NCI-H526 (cell line): ENCODE measurements around the gene TMIGD1.

Source experiments
- DNase-seq, 2 experiments: peaks; one replicate each; lab custom pipeline; 2025; lab: John Stamatoyannopoulos, UW

Gene TMIGD1

DNA sequence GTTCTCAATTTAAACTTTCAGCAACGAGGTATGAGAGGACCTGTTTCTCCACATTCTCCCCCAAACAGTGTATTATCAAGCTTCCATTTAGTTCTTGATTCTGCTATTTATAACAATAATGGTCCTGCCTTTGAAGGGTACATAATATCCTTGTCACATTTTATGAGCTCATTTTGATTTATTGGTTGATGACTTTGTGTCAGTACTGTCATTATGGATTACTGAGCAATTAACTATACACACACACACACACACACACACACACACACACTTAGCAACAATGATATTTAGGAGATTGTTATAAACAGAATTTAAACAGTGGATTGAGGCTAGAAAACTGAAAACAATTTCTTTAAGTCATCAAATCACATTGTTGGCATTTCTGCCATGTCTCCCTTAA lies 7.0 kb downstream of the TMIGD1 start:
- no peak for DNase-seq

- DNase-seq = no peak
Measured at GRCh38 chr17:30324723-30325122, 9.1 kb downstream of the TMIGD1 start.

GRCh38 chr17:30323895-30324319 lies 9.9 kb downstream of the TMIGD1 start:
- no peak for DNase-seq

DNA sequence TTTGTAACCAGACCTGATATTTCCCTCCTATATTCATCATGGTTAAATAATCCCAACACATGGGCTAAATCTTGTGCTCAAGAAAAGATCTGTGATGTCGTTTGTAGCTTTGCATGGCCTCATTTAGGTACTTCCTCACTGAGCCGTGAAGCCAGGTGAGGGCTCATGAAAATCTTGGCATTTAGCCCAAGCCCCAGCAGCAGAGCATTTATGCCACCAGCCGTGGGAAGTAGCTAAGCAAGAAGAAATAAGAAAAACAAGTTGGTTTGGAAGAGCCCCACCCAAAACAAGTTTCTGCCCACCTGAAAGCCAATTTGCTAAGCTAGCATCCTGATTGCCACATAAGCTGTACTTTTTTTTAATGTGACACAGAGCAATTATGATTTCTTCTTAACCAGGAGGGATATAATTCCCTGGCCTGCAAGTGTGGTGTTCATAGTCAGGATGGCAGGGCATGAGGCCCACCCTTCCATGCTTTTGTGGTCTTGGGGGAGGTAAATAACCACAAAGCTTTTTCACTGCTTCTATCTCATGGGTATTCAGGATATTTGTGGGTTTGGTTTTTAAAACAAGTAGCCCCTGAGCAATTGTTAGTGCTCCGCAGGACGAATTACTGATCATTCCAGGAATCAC lies 10.5 kb downstream of the TMIGD1 start:
- DNase-seq = peak; percentile 81 to 88

GRCh38 chr17:30321314-30321713 lies 12.5 kb downstream of the TMIGD1 start:
- DNase-seq = no peak

- DNase-seq = no peak
Measured at GRCh38 chr17:30318155-30318554, 15.7 kb downstream of the TMIGD1 start.

DNA sequence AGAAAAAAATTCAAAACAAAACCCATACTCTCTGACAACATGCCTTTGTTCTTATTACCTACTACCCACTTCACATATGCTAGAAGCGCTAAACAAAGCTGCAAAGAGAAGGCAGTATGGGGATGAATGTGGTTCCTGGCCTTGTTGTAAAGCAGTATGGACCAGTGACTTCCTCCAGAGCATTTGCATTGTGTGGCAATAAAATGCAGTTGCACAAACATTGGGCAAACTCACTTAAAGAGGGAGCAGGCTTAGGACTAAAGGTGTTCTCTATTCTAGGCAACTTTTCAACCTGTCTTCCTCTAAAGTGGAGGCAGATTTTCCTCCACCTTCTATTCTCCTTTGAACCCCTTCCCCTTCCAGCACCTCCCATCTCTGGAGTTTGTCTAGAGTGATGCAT lies 17.1 kb downstream of the TMIGD1 start:
- peak; percentile 92 for DNase-seq

DNA sequence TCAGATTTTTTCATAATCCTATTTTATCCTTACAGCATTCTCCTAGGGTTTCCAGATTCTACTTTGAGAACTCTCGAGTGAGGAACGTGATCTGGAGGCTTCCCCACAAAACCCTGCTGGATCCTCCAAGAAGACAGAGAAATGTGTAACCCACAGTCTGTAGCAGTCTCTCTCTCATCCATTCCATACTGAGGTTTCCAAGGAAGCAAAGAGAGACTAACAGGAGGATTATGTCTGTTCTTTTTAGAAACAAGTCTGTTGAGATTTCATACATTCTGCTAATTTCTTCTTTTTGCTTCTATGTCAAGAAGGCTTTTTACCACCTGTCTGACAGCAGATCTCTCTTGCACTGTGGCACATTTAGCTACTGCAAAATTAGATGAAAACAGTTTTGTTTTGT lies 18.8 kb downstream of the TMIGD1 start:
- no peak for DNase-seq

- DNase-seq = no peak
Measured at GRCh38 chr17:30314474-30314873, 19.4 kb downstream of the TMIGD1 start.

GRCh38 chr17:30312226-30312625 lies 21.6 kb downstream of the TMIGD1 start:
- peak; percentile 85 to 86 for DNase-seq

- no peak for DNase-seq
Measured at GRCh38 chr17:30310562-30310961, 23.3 kb downstream of the TMIGD1 start.

DNA sequence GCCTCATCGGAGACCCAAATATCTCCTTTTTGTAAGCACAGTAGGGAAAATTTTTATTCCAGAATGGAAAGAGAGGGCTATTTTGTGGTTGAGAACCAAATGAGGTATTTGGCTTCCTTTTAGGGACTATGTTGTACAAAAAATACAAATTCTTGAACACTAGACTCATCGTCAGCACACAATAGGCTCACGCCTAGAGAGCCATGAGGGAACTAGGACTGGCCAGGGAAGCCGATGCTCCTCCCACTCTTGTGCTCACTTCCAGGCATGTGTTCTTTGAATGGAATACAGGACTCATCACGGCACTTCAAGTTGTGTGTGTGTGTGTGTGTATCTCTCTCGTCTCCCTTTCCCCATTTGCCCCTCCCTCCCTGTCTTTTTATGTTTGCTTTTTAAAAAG lies 24.3 kb downstream of the TMIGD1 start:
- DNase-seq = no peak

GRCh38 chr17:30308406-30308805 lies 25.5 kb downstream of the TMIGD1 start:
- DNase-seq = no peak

DNA sequence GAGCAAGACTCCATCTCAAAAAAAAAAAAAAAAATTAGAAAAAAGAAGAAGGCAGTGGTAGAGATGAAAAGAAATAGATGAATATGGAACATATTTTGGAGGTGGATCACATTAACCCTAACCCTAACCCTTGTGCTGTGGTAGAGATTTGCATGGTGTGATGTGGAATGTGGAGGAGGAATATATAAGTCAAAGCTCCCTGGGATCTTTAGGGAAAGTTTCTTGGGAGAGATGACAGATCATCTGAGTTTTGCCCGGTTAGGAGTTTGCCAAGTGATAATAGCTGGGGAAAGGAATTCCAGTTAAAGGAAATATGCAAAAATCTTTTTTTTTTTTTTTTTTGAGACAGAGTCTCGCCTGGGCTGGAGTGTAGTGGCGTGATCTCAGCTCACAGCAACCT lies 29.1 kb downstream of the TMIGD1 start:
- DNase-seq = no peak

DNA sequence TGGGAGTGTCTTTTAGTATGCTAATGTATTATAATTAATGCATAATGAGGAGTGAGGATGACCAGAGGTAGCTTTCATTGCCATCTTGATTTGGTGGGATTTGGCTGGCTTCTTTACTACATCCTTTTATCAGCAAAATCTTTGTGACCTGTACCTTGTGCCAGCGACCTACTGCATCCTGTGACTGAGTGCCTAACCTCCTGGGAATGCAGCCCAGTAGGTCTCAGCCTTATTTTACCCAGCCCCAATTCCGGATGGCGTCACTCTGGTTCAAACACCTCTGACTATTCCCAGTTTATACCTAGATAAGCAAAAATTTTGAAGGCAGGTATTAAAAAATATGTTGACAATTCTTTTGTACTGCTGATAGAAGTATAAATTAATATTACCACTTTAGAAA lies 31.6 kb downstream of the TMIGD1 start:
- no peak for DNase-seq

- DNase-seq = no peak
Measured at GRCh38 chr17:30300818-30301217, 33.0 kb downstream of the TMIGD1 start.

GRCh38 chr17:30299000-30299399 lies 34.9 kb downstream of the TMIGD1 start:
- DNase-seq = no peak

DNA sequence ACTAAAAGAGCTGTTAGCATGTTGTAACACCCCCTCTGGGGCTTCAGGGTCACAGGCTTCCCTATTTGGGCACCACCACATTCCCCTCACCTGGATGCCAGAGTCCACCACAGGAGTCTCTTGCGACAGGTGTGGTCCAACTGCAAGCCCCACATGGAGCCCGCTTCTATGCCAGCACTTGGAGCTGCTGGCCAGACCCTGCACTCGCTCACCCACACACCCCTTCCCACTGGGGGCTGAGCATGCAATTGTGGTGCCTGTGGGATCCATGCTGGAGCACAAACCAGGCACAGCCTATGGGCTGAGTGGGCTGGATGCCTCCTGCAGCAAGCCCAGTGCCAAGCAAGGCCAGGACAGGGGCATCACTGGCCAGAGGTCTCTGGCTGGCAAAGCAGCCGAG lies 36.1 kb downstream of the TMIGD1 start:
- no peak for DNase-seq

DNA sequence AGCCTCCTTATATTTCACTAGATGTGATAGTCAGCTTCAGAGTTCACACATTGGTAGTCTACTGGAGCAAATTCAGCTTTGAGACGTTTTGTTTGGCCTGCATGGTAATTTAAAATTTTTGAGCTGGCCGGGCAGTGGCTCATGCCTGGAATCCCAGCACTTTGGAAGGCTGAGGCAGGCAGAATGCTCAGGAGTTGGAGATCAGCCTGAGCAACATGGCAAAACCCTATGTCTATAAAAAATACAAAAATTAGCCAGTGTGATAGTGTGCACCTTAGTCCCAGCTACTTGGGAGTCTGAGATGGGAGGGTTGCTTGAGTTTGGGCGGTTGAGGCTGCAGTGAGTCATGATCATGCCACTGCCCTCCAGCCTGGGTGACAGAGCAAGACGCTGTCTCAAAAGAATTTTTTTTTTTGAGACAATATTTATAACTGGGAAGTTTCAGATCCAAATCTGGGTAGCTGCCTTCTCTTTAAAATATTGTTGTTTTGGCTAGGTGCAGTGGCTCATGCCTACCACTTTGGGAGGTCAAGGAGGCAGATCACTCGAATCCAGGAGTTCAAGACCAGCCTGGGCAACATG lies 37.3 kb downstream of the TMIGD1 start:
- DNase-seq = no peak

- peak in 1 of 2 experiments; percentile 20 for DNase-seq
Measured at GRCh38 chr17:30292286-30292858, 41.5 kb downstream of the TMIGD1 start.

- peak in 1 of 2 experiments; percentile 79 for DNase-seq
Measured at GRCh38 chr17:30291543-30292285, 42.1 kb downstream of the TMIGD1 start, which contains the start of gene BLMH. TSS of gene BLMH (minus strand) at chr17:30291944. CDS start at chr17:30291819, 125 bp downstream.

- DNase-seq = peak; percentile 42 to 81
Measured at GRCh38 chr17:30290696-30291542, 42.9 kb downstream of the TMIGD1 start.
